Liver (tissue), 9 donors: ENCODE data around the gene FCN1. TPM values are rescaled to one million over a fixed set of nuclear protein-coding genes. Genes with fewer than 3 reads are reported as not detected.

Source experiments
- DNase-seq: peaks from one replicate; pipeline ENCODE4 v3.0.0-alpha.2; 2017; ENCODE audit warnings: low spot score
- H3K27ac ChIP-seq, 2 donors: one replicate each; pipeline ENCODE4 v1.7.0; 2013; ENCODE audit warnings: inconsistent platforms in 2 of 2, low read length in 2 of 2, control low read depth in 1 of 2, low read depth in 1 of 2, mild to moderate bottlenecking in 1 of 2
- H3K27me3 ChIP-seq, 4 donors: one replicate each; pipeline versions ENCODE4 v1.6.1 to v1.7.0; 2013; ENCODE audit warnings: low read length in 3 of 4, inconsistent platforms in 1 of 4, mild to moderate bottlenecking in 1 of 4, moderate library complexity in 1 of 4; ENCODE audit not compliant: control insufficient read depth in 4 of 4, insufficient read depth in 4 of 4
- H3K36me3 ChIP-seq, 4 donors: one replicate each; pipeline versions ENCODE4 v1.6.1 to v1.7.0; 2013; ENCODE audit warnings: low read length in 3 of 4, mild to moderate bottlenecking in 3 of 4, low read depth in 1 of 4, moderate library complexity in 1 of 4; ENCODE audit not compliant: control insufficient read depth in 4 of 4, insufficient read depth in 3 of 4
- H3K4me1 ChIP-seq, 4 donors: one replicate each; pipeline versions ENCODE4 v1.6.1 to v1.7.0; 2013; ENCODE audit warnings: low read length in 3 of 4, mild to moderate bottlenecking in 3 of 4, moderate library complexity in 1 of 4; ENCODE audit not compliant: control insufficient read depth in 4 of 4, insufficient read depth in 4 of 4
- H3K4me3 ChIP-seq, 3 donors: one replicate each; pipeline versions ENCODE4 v1.6.1 to v1.7.0; 2013; ENCODE audit warnings: low read length in 3 of 3, control low read depth in 1 of 3, low read depth in 1 of 3, mild to moderate bottlenecking in 1 of 3
- H3K9ac ChIP-seq, 2 donors: one replicate each; pipeline ENCODE4 v1.7.0; 2013; ENCODE audit warnings: low read length in 2 of 2, mild to moderate bottlenecking in 2 of 2, moderate library complexity in 2 of 2, control low read depth in 1 of 2, low read depth in 1 of 2
- H3K9me3 ChIP-seq, 4 donors: one replicate each; pipeline versions ENCODE4 v1.6.1 to v1.7.0; 2013; ENCODE audit warnings: low read length in 3 of 4; ENCODE audit not compliant: control insufficient read depth in 4 of 4
- ATF3 ChIP-seq: IDR thresholded peaks from 2 replicates; pipeline ENCODE4 v1.6.1; 2016; ENCODE audit warnings: antibody characterized with exemption
- EGR1 ChIP-seq, 2 donors: IDR thresholded peaks; 2 replicates each; pipeline ENCODE4 v1.6.1; 2016 to 2018; ENCODE audit warnings: antibody characterized with exemption in 2 of 2, low read depth in 2 of 2
- FOXA1 ChIP-seq: IDR thresholded peaks from 2 replicates; pipeline ENCODE4 v1.6.1; 2016; ENCODE audit warnings: antibody characterized with exemption
- FOXA2 ChIP-seq: IDR thresholded peaks from 2 replicates; pipeline ENCODE4 v1.6.1; 2016; ENCODE audit warnings: antibody characterized with exemption
- GABPA ChIP-seq, 2 donors: IDR thresholded peaks in 1 of 2; conservative IDR thresholded peaks in 1 of 2; 2 replicates each; pipeline ENCODE4 v1.6.1; 2016; ENCODE audit warnings: antibody characterized with exemption in 2 of 2, mild to moderate bottlenecking in 1 of 2, moderate library complexity in 1 of 2
- HNF4A ChIP-seq, 2 donors: conservative IDR thresholded peaks; 2 replicates each; pipeline ENCODE4 v1.6.1; 2016; ENCODE audit warnings: antibody characterized with exemption in 2 of 2, mild to moderate bottlenecking in 2 of 2
- HNF4G ChIP-seq: IDR thresholded peaks from 2 replicates; pipeline ENCODE4 v1.6.1; 2016; ENCODE audit warnings: antibody characterized with exemption
- JUND ChIP-seq, 2 donors: IDR thresholded peaks; 2 replicates each; pipeline ENCODE4 v1.6.1; 2016; ENCODE audit warnings: antibody characterized with exemption in 2 of 2
- NR2F2 ChIP-seq: IDR thresholded peaks from 2 replicates; pipeline ENCODE4 v1.6.1; 2016; ENCODE audit warnings: antibody characterized with exemption
- RAD21 ChIP-seq, 2 donors: IDR thresholded peaks; 2 replicates each; pipeline ENCODE4 v1.6.1; 2016; ENCODE audit warnings: antibody characterized with exemption in 2 of 2, mild to moderate bottlenecking in 2 of 2
- REST ChIP-seq: IDR thresholded peaks from 2 replicates; pipeline ENCODE4 v1.6.1; 2016; ENCODE audit warnings: antibody characterized with exemption, mild to moderate bottlenecking
- RXRA ChIP-seq, 2 donors: IDR thresholded peaks; 2 replicates each; pipeline ENCODE4 v1.6.1; 2017 to 2018; ENCODE audit warnings: antibody characterized with exemption in 2 of 2, mild to moderate bottlenecking in 1 of 2
- SP1 ChIP-seq: IDR thresholded peaks from 2 replicates; pipeline ENCODE4 v1.6.1; 2018; ENCODE audit warnings: antibody characterized with exemption, mild to moderate bottlenecking
- TAF1 ChIP-seq: conservative IDR thresholded peaks from 2 replicates; pipeline ENCODE4 v1.6.1; 2016; ENCODE audit warnings: antibody characterized with exemption, mild to moderate bottlenecking
- YY1 ChIP-seq: IDR thresholded peaks from 2 replicates; pipeline ENCODE4 v1.6.1; 2016; ENCODE audit warnings: antibody characterized with exemption, mild to moderate bottlenecking
- ZBTB33 ChIP-seq: IDR thresholded peaks from 2 replicates; pipeline ENCODE4 v1.6.1; 2016; ENCODE audit warnings: antibody characterized with exemption
- WGBS: extraction: QIAGEN DNeasy Blood & Tissue Kit; methylation state at CpG from one replicate; pipeline ENCODE4 v1.1.7; 2013; 5-methylcytosine and 5-hydroxymethylcytosine counted together
- polyA plus RNA-seq, 2 donors: library from polyadenylated mRNA; stranded (reverse) in 1 of 2; unstranded in 1 of 2; fragments of 200-250 nt in 1 of 2; fragments of >200 nt in 1 of 2; fragmentation: Nextera tagmentation in 1 of 2; extraction: Ambion mirVana in 1 of 2; gene quantifications; one replicate each; pipeline versions ENCODE4 v1.2.1 to v1.2.3, GENCODE V29; 2013 to 2015
- total RNA-seq, 2 donors: library from RNA; depleted of rRNA; stranded (reverse); fragments of >200 nt; gene quantifications; one replicate each; pipeline ENCODE4 v1.2.3, GENCODE V29; 2014
- TF ChIP-seq, protein P1 (sequence below): IDR thresholded peaks from 2 replicates; pipeline ENCODE4 v1.6.1; 2016; ENCODE audit warnings: antibody characterized with exemption
- donor health status: healthy.
- donor health status: healthy.
- donor health status: healthy.
- donor health status: healthy.
- donor health status: healthy.

FCN1 gene
- total and polyA plus RNA-seq, 4 donors: 0.97 to 15.0 (median 5.4) TPM

GRCh38 chr9:134959126-134959970 is 41.6 kb upstream of the FCN1 start:
- Histone ChIP-seq H3K9me3 (peaks cover 0 to 3% (median 0%) of the 10 kb centered on the region in 4 donors), H3K27ac (no peak overlapping the region), H3K4me1 (no peaks in the 10 kb centered on the region), H3K9ac (no peak overlapping the region), H3K36me3 (no peaks in the 10 kb centered on the region), H3K4me3 (no peak overlapping the region), H3K27me3 (no peaks in the 10 kb centered on the region)
- WGBS: 88% methylated on average over 14 of the region's 14 CpGs
- TF ChIP-seq ATF3 (no peak), RAD21 (IDR thresholded peaks at IDR 0.05) (no peak), SP1 (no peak), GABPA (IDR thresholded peaks at IDR 0.05 in 1 of 2, conservative IDR thresholded peaks at IDR 0.05 in 1 of 2) (no peak)
- TF ChIP-seq, protein P1, sequence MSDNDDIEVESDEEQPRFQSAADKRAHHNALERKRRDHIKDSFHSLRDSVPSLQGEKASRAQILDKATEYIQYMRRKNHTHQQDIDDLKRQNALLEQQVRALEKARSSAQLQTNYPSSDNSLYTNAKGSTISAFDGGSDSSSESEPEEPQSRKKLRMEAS: no peak
- DNase-seq: no peak

DNA sequence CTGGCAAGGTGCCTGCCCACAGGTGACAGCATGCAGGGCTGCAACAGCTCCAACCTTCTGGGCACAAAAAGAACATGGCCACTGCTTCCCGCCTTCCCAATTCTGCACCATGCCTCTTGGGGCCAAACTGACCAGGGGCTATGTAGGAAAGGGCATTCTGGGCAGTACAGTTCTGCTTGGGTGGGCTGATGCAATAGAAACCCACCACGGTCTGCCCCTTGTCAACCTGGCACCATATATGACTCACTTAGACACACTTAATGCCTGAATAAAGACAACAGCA is 40.2 kb upstream of the FCN1 start:
- peaks cover 0 to 3% (median 0%) of the 10 kb centered on the region in 4 donors for H3K9me3 ChIP-seq
- TF ChIP-seq RAD21 (IDR thresholded peaks at IDR 0.05): no peak
- TF ChIP-seq JUND (IDR thresholded peaks at IDR 0.05): no peak
- no peak for TF ChIP-seq SP1
- no peak for TF ChIP-seq ATF3
- TF ChIP-seq GABPA (IDR thresholded peaks at IDR 0.05 in 1 of 2, conservative IDR thresholded peaks at IDR 0.05 in 1 of 2): no peak
- no peak for TF ChIP-seq YY1
- 90% methylated on average over 2 of the region's 2 CpGs for WGBS

DNA sequence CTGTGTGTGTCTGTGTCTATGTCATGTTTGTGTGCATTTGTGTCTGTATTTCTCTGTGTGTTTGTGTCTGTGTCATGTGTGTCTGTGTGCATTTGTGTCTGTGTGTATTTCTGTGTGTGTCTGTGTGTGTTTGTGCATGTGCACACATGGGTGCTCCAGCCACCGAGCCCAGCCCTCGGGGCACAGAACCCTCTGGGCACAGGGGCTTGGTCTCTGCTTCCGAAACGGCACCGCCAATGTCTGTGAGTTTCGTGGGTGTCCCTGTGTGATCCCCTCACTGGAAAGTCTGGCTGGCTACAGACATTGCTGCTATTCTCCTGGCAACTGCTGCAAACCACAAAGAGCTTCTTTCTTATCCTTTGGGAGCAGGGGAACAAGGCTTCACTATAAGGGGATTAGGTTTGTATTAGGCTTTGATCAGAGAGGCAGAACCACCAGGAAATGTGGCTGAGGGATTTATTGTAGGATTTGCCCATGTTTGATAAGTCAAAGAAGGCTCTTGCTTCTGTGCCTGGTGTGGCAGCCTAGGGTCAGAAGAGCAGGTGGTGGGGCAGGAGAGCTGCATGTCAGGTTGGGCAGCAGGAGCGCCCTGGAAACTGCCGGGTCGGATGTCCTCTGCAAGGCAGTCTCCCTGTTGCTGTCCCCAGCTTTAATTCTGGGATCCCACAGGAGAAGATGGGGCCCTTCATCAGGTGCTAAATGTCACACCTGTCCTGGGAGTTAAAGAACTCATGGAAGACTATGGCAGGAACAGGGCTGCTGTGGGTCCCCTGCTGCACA is 39.6 kb upstream of the FCN1 start:
- DNase-seq: no peak
- H3K4me3 ChIP-seq: no peak overlapping the region
- no peak for TF ChIP-seq ATF3
- TF ChIP-seq RAD21 (IDR thresholded peaks at IDR 0.05): no peak
- TF ChIP-seq RXRA (IDR thresholded peaks at IDR 0.05): no peak
- TF ChIP-seq TAF1: no peak
- TF ChIP-seq FOXA2: no peak
- no peak for TF ChIP-seq YY1
- no peak for TF ChIP-seq HNF4G
- no peak for TF ChIP-seq HNF4A (conservative IDR thresholded peaks at IDR 0.05)
- no peak for TF ChIP-seq REST
- TF ChIP-seq FOXA1: no peak
- TF ChIP-seq, protein P1: no peak
- no peak for TF ChIP-seq EGR1 (IDR thresholded peaks at IDR 0.05; ENCODE audit: low read depth in 2 of 2)
- no peak for TF ChIP-seq NR2F2
- TF ChIP-seq JUND (IDR thresholded peaks at IDR 0.05): no peak
- TF ChIP-seq ZBTB33: no peak
- no peak for TF ChIP-seq SP1
- no peak overlapping the region for H3K9ac ChIP-seq
- no peaks in the 10 kb centered on the region for H3K27me3 ChIP-seq
- H3K4me1 ChIP-seq: no peaks in the 10 kb centered on the region
- 83% methylated on average over 9 of the region's 9 CpGs for WGBS
- H3K27ac ChIP-seq: no peak overlapping the region
- peaks cover 0 to 3% (median under 1%) of the 10 kb centered on the region in 4 donors for H3K9me3 ChIP-seq
- no peaks in the 10 kb centered on the region for H3K36me3 ChIP-seq

More for the DNA sequence above, 40.2 kb upstream of the FCN1 start:
- Histone ChIP-seq H3K36me3 (no peaks in the 10 kb centered on the region), H3K4me1 (no peaks in the 10 kb centered on the region), H3K27ac (no peak overlapping the region), H3K4me3 (no peak overlapping the region), H3K9ac (no peak overlapping the region), H3K27me3 (no peaks in the 10 kb centered on the region)
- no peak for DNase-seq
